Calu3 (cell line): ENCODE results near the gene ELOB. TPM values are rescaled to one million over a fixed set of nuclear protein-coding genes. Genes with fewer than 3 reads are reported as not detected.

ENCODE experiments used
- BruUV-seq: library from RNA; stranded (reverse); fragments of 400-500 nt; replicated peaks from 2 replicates; lab custom pipeline; 2021; lab: Mats Ljungman, UMichigan
- CTCF ChIA-PET: fragments of 300-600 bp; sonication (Branson Sonifier 250); formaldehyde crosslinking; loops from one replicate; lab custom pipeline; 2022; ENCODE audit warnings: antibody characterized with exemption; lab: Charles Lee
- DNase-seq: peaks from one replicate; pipeline ENCODE4 v3.0.0; 2022
- H3K27ac Mint-ChIP-seq: one replicate; pipeline ENCODE4 v1.8.0; 2022; ENCODE audit warnings: mixed read lengths; ENCODE audit not compliant: unreplicated experiment
- H3K27me3 Mint-ChIP-seq: one replicate; pipeline ENCODE4 v1.8.0; 2022; ENCODE audit warnings: mixed read lengths; ENCODE audit not compliant: unreplicated experiment
- H3K36me3 Mint-ChIP-seq: one replicate; pipeline ENCODE4 v1.8.0; 2022; ENCODE audit warnings: mild to moderate bottlenecking, moderate library complexity, mixed read lengths; ENCODE audit not compliant: insufficient read depth, unreplicated experiment
- H3K4me1 Mint-ChIP-seq: one replicate; pipeline ENCODE4 v1.8.0; 2022; ENCODE audit warnings: mild to moderate bottlenecking, low read depth, mixed read lengths; ENCODE audit not compliant: unreplicated experiment
- H3K4me3 Mint-ChIP-seq: one replicate; pipeline ENCODE4 v1.8.0; 2022; ENCODE audit warnings: mild to moderate bottlenecking, low read depth, moderate library complexity, mixed read lengths; ENCODE audit not compliant: unreplicated experiment
- H3K9me3 Mint-ChIP-seq: one replicate; pipeline ENCODE4 v1.8.0; 2022; ENCODE audit warnings: low read depth, mixed read lengths; ENCODE audit not compliant: unreplicated experiment
- intact Hi-C: fragments of 100-400 bp; cut with micrococcal nuclease; formaldehyde crosslinking; loops from one replicate; pipeline ENCODE4 v1.10.0; 2022; ENCODE audit not compliant: unreplicated experiment
- total RNA-seq: library from RNA; stranded (reverse); gene quantifications from 2 replicates; pipeline ENCODE4 v1.2.3, GENCODE V29; 2022
- TF ChIP-seq, protein P1 (sequence below): fragments of 200-600 bp; IDR thresholded peaks from one replicate; pipeline ENCODE4 v1.8.0; 2022; ENCODE audit warnings: antibody characterized with exemption; ENCODE audit not compliant: unreplicated experiment

ELOB gene
- total RNA-seq, 1 experiment from 2014 or later: 269 TPM

- Mint-ChIP-seq H3K4me3 (peak overlapping the region; percentile 71), H3K4me1 (peaks cover 36% of the 10 kb centered on the region), H3K36me3 (peaks cover 26% of the 10 kb centered on the region), H3K9me3 (no peaks in the 10 kb centered on the region), H3K27ac (peak overlapping the region; percentile 91), H3K27me3 (no peaks in the 10 kb centered on the region)
- no peak for DNase-seq
- BruUV-seq: no TSS peak
- TF ChIP-seq, protein P1, sequence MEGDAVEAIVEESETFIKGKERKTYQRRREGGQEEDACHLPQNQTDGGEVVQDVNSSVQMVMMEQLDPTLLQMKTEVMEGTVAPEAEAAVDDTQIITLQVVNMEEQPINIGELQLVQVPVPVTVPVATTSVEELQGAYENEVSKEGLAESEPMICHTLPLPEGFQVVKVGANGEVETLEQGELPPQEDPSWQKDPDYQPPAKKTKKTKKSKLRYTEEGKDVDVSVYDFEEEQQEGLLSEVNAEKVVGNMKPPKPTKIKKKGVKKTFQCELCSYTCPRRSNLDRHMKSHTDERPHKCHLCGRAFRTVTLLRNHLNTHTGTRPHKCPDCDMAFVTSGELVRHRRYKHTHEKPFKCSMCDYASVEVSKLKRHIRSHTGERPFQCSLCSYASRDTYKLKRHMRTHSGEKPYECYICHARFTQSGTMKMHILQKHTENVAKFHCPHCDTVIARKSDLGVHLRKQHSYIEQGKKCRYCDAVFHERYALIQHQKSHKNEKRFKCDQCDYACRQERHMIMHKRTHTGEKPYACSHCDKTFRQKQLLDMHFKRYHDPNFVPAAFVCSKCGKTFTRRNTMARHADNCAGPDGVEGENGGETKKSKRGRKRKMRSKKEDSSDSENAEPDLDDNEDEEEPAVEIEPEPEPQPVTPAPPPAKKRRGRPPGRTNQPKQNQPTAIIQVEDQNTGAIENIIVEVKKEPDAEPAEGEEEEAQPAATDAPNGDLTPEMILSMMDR: no peak
- CTCF ChIA-PET: interaction anchor here (0.7 to 1.4 kb wide), 4 partner anchors 9 to 84 kb away, joined by 3 to 5 read pairs (median 3); no protein-coding TSS in a partner anchor
- intact Hi-C loops: no loop called here
These were observed 7.4 kb upstream of the ELOB start for GRCh38 chr16:2784358-2785100.

DNA sequence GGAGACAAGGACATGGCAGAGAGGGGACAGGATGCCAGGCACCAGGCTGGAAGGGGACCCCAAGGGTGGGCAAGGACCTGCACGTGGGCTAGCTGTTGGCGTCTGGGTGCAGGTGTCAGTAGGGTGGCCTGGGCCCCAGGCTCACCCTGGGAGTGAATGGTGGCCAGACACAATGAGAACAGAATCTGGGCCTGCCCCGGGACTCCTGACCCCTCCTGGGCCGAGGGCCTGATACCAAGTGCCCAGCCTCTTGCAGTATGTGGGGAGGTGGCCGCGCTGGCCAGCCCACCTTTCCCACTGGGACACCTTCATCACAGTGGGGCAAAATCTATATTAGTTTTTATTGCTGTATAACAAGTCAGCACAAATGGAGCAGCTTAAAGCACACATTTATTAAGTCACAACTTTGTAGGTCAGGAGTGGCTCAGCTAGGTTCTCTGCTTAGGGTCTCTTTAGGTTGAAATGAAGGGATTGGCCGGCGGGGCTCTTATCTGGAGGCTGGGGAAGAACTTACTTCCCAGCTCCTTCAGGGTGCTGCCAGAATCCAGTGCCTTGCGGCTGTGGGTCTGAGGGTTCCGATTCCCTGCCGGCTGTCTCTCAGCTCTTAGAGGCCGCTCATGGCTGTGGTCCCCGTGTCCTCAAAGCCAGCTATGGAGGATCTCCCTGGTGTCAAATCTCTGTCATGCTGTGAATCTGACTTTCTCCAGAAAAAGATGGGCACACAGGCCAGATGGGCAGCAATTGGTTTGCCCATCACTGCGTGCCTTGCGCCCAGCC is 6.7 kb upstream of the ELOB start:
- CTCF ChIA-PET: interaction anchor here (0.7 to 1.4 kb wide), 4 partner anchors 8 to 84 kb away, joined by 3 to 4 read pairs (median 3); no protein-coding TSS in a partner anchor
- TSS peak; percentile 52 for BruUV-seq
- intact Hi-C loops: no loop called here
- Mint-ChIP-seq H3K27me3 (no peaks in the 10 kb centered on the region), H3K27ac (no peak overlapping the region), H3K9me3 (no peaks in the 10 kb centered on the region), H3K4me1 (peaks cover 37% of the 10 kb centered on the region), H3K36me3 (peaks cover 29% of the 10 kb centered on the region), H3K4me3 (peak overlapping the region; percentile 71)
- DNase-seq: no peak
- TF ChIP-seq, protein P1: no peak

DNA sequence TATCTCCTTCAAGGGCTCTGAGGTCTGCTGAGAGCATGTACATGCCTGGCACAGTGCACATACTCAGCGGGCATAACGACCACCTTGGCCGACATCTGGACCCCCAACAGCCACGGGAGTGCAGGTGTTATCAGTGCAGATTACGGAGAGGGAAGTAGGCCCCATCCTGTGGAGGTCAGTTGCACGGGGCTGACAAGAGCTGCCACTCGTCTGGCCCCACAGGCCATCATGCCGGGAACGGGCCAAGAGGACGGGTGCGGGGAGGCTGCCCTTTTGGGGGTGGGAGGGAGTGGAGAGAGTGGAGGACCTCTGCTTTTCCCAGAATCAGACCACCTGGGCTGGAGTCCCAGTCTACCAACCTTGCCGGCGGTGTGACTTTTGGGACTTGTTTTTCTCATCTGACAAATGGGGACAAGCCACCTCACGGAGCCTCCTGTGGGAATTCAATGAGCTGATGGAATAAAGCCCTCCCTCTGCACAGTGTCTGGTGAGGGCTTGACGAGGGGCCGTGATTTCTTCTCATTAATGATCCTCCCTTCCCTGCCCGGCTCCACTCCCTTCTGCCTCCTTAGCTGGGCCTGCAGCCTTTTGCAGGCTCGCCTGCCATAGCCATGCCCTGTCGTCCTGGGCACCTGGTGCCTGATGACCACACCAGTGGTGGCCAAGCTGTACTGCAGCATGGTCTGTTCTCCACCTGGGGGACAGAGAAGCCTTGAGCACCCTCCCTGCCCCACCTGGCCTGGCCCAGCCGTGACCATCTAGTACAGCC is 5.7 kb upstream of the ELOB start:
- no peak overlapping the region for H3K4me3 Mint-ChIP-seq

More for the DNA sequence above, 5.7 kb upstream of the ELOB start:
- CTCF ChIA-PET: interaction anchor here (0.7 to 1.4 kb wide), 3 partner anchors 37 to 85 kb away, joined by 3 to 4 read pairs (median 3); no protein-coding TSS in a partner anchor
- Mint-ChIP-seq H3K27ac (no peak overlapping the region), H3K4me1 (peaks cover 44% of the 10 kb centered on the region), H3K9me3 (no peaks in the 10 kb centered on the region), H3K27me3 (no peaks in the 10 kb centered on the region), H3K36me3 (peaks cover 38% of the 10 kb centered on the region)
- intact Hi-C loops: no loop called here
- DNase-seq: peak; percentile 43
- TF ChIP-seq, protein P1: no peak
- no TSS peak for BruUV-seq
